ENCODE data around the gene ZMYM5.
A peak's percentile ranks its signal among the peaks of the same experiment; 100 is the strongest.
"Not testable (repeated sequence)": the region's sequence is repeated elsewhere in the genome, so short reads cannot be mapped to it uniquely, and the experiment has no call there.

ZMYM5 gene

GRCh38 chr13:19818223-19818842, 45.1 kb downstream of the ZMYM5 start:
- DNase-seq, result no peak

GRCh38 chr13:19817510-19818158, 45.8 kb downstream of the ZMYM5 start:
- no peak for DNase-seq

DNA sequence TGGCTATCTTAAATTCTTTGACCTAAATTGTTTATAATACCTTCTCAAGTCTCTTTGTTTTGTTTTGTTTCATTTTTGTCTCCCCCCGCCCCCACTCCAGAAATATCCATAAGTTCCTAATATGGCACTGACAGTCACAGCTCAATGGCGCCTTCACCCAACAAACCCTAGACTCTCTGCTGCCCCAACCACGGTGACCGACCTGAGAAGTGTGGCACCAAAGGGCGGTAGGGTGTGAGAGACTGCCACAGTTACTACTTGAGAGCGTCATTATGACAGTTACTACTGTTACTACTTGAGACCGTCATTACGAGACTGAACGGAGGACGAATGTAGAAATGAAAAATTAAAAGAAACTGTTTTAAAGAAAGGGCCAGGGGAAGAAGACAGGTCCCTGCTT, 46.3 kb downstream of the ZMYM5 start:
- DNase-seq, result no peak

- DNase-seq, result not testable (repeated sequence)
Observed at GRCh38 chr13:19815842-19816241, 47.6 kb downstream of the ZMYM5 start.

- no peak for DNase-seq
Observed at GRCh38 chr13:19810996-19811881, 52.2 kb downstream of the ZMYM5 start.

GRCh38 chr13:19810151-19810550, 53.3 kb downstream of the ZMYM5 start:
- no peak for DNase-seq

- no peak for DNase-seq
Observed at GRCh38 chr13:19805765-19806164, 57.7 kb downstream of the ZMYM5 start.

- no peak for DNase-seq
Observed at GRCh38 chr13:19795956-19796355, 67.5 kb downstream of the ZMYM5 start.

DNA sequence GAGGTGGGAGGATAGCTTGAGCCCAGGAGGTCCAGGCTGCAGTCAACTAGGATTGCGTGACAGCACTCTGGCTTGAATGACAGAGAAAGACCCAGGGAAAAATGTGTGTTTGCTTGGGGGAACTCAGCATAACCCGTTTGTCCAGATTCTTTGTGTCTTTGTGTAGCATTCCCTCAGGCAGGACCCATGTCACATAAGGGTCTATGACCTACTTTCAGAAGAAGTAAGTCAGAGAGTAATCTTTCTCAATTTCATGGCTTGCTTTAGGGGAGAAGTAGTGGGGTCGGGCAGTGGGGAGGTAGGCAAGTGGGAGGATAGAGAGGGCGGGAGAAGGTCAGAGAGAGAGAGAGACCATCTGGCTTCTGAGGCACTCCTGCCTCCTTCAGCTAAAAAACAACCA, 68.8 kb downstream of the ZMYM5 start:
- DNase-seq, result no peak

GRCh38 chr13:19791953-19792537, 71.4 kb downstream of the ZMYM5 start:
- DNase-seq, result no peak

DNA sequence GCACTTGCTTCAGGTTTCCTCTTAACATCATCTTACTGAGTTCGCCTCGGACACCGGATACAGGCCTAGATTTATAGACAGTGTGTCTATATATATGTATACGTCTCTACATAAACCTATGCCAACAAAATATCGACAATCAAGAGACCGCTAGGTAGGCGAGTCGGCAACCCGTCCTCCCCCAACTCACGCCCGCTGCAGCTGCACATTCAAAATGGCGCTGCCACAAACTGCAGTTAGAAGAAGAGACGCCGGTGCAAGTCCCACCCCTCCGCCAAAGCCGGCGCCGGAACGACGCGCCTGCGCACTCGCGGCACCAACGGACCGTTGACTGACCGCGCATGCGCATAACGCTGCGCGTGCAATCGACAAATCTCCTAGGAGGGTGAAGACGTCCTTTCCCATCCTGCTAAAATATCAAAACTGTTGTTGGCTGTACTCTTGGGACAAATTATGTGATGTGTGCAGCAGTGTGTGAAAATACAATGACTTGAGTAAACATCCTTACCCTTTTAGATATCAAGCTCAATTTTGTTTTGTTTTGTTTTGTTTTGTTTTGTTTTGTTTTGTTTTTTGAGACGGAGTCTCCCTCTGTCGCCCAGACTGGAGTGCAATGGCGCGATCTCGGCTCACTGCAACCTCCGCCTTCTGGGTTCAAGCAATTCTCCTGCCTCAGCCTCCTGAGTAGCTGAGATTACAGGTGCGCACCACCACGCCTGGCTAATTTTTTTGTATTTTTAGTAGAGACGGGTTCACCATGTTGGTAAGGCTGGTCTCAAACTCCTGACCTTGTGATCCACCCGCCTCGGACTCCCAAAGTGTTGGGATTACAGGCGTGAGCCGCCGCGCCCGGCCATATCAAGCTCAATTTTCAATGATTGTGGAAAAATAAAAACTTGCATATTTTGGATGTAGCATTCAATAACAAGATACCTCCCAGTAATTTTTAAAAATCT, 80.4 kb downstream of the ZMYM5 start, which contains the start of gene PSPC1:
Gene PSPC1, minus strand, starts transcription at position 219 of the 956 bp plus-strand sequence. Its CDS starts 188 bp downstream, at position 31.
- peak; percentile 50 for DNase-seq

- no peak for DNase-seq
Observed at GRCh38 chr13:19782049-19782726, 81.3 kb downstream of the ZMYM5 start.

DNA sequence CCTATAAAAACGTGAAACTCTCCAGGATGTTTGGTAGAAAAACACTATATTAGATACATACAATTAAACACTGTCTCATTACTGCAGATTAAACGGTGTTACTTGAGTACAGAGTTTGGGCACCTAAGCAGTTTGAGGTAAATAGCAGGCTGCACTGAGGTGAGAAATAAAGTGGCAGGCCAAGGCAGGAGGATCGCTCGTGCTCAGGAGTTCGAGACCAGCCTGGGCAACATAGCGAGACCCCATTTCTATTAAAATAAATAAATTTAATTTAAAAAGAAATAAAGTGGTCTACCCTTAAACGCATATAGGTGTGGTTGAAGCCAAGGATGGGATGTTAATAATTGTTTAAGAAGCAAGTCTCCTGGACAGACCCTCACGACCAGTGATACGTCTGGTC, 81.9 kb downstream of the ZMYM5 start:
- no peak for DNase-seq

GRCh38 chr13:19780753-19781418, 82.6 kb downstream of the ZMYM5 start:
- DNase-seq, result not testable (repeated sequence)
